GM06990 (cell line): Measurements from ENCODE around the gene TRABD.

Source experiments
- DNase-seq: peaks from one replicate; pipeline ENCODE4 v3.0.0-alpha.2; 2011; ENCODE audit not compliant: insufficient read length; ENCODE audit errors: extremely low read depth
- H3K27me3 ChIP-seq: replicated peaks from 2 replicates; pipeline ENCODE4 v1.6.0; 2011; ENCODE audit warnings: low read length; ENCODE audit not compliant: control insufficient read depth, insufficient read depth
- H3K36me3 ChIP-seq: 2 replicates; pipeline ENCODE4 v1.5.1; 2011; ENCODE audit warnings: low read length; ENCODE audit not compliant: control insufficient read depth, insufficient read depth
- H3K4me3 ChIP-seq: replicated peaks from 2 replicates; pipeline ENCODE4 v1.5.1; 2011; ENCODE audit warnings: low read depth, mild to moderate bottlenecking, control low read depth, low read length
- CTCF ChIP-seq: IDR thresholded peaks from 2 replicates; pipeline ENCODE4 v1.5.1; 2011; ENCODE audit warnings: low read length, control low read depth, mild to moderate bottlenecking, inconsistent platforms; ENCODE audit not compliant: insufficient read depth, poor library complexity, severe bottlenecking

The TRABD gene

GRCh38 chr22:50190182-50190940, 4.6 kb downstream of the TRABD start:
- Histone ChIP-seq H3K27me3 (no peaks in the 10 kb centered on the region), H3K36me3 (peaks cover 14% of the 10 kb centered on the region), H3K4me3 (peak overlapping the region; percentile 58)
- DNase-seq = peak; percentile 93
- peak; percentile 66 for TF ChIP-seq CTCF

- DNase-seq = peak; percentile 89
- no peak for TF ChIP-seq CTCF
- Histone ChIP-seq H3K27me3 (no peaks in the 10 kb centered on the region), H3K4me3 (peak overlapping the region; percentile 58), H3K36me3 (peaks cover 17% of the 10 kb centered on the region)
These were observed 5.4 kb downstream of the TRABD start for GRCh38 chr22:50190941-50191741.

- peak overlapping the region; percentile 49 for H3K4me3 ChIP-seq
- TF ChIP-seq CTCF = peak; percentile 5
These were observed 6.9 kb downstream of the TRABD start for GRCh38 chr22:50192436-50193204.

GRCh38 chr22:50193621-50194020, 7.9 kb downstream of the TRABD start:
- no peak for DNase-seq
- Histone ChIP-seq H3K27me3 (no peaks in the 10 kb centered on the region), H3K4me3 (no peak overlapping the region), H3K36me3 (peaks cover 28% of the 10 kb centered on the region)
- TF ChIP-seq CTCF = no peak

More at GRCh38 chr22:50192436-50193204, 6.9 kb downstream of the TRABD start:
- DNase-seq = no peak
- Histone ChIP-seq H3K36me3 (peaks cover 24% of the 10 kb centered on the region), H3K27me3 (no peaks in the 10 kb centered on the region)

- no peak for DNase-seq
- H3K4me3 ChIP-seq = no peak overlapping the region; the same call in 1 of the 2 replicates
- no peak for TF ChIP-seq CTCF
- no peaks in the 10 kb centered on the region for H3K27me3 ChIP-seq
- peaks cover 29% of the 10 kb centered on the region for H3K36me3 ChIP-seq
These were observed 8.5 kb downstream of the TRABD start for GRCh38 chr22:50194037-50194805.
